Forelimb muscle (tissue), 1 donor: ENCODE measurements around the gene OPRL1. TPM values are rescaled to one million over a fixed set of nuclear protein-coding genes. Genes with fewer than 3 reads are reported as not detected.

Experiments used
- DNase-seq: peaks from one replicate; pipeline ENCODE4 v3.0.0-alpha.2; 2013; ENCODE audit warnings: low read depth
- polyA plus RNA-seq: library from polyadenylated mRNA; unstranded; fragments of 120-200 nt; gene quantifications from one replicate; pipeline ENCODE4 v1.2.1, GENCODE V29; 2013; ENCODE audit not compliant: insufficient read length

The OPRL1 gene
- polyA plus RNA-seq, 1 donor = 1.1 TPM

DNA sequence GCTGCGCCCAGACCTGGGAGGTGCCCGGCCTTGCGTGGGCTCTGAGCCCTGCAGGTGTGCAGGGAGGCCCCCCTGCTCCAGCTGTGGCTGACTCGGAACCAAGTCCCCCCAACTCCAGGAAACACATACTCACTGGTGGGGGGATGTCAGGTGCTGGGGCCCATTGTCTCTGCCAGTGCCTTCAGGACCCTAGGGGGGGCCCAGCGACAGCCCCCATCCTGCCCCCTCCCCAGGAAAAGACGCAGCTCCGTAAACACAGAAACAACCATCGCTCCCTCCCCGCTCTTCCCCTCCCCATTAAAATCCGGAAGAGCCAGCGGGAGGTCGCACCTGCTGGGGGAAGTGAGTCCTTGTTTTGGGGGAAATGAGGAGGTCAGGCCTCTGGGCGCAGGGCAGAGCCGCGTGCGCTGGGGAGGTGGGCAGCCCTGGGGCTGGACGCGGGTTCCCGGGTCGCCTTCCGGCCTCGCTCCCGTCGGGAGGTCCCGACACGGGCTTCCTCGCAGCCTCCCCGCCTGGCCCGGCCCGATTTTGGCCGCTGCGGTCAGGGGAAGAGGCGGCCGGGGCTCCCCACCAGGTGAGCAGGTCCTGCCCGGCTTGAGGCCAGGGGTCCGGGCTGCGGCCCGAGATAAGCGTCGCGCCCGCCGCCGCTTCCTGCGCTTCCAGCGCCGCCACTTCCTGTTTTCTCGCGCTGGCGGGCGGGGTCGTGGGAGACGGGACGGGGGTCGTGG is 37.7 kb upstream of the OPRL1 start:
- DNase-seq = no peak

DNA sequence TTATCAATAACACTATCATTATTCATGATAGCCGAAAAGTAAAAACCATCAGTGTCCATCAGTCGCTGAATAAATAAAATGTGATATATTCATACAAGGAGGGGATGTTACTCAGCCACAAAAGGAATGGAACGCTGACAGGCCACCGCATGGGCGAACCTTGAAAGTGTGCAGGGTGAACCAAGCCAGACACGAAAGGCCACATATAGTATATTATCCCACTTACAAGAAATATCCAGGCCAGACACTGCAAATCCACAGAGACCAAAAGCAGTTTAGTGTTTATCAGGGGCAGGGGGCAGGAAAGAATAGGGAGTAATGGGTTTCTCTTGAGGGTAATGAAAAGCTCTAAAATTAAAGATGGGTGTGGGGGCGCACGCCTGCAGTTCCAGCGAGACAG is 36.1 kb upstream of the OPRL1 start:
- no peak for DNase-seq

DNA sequence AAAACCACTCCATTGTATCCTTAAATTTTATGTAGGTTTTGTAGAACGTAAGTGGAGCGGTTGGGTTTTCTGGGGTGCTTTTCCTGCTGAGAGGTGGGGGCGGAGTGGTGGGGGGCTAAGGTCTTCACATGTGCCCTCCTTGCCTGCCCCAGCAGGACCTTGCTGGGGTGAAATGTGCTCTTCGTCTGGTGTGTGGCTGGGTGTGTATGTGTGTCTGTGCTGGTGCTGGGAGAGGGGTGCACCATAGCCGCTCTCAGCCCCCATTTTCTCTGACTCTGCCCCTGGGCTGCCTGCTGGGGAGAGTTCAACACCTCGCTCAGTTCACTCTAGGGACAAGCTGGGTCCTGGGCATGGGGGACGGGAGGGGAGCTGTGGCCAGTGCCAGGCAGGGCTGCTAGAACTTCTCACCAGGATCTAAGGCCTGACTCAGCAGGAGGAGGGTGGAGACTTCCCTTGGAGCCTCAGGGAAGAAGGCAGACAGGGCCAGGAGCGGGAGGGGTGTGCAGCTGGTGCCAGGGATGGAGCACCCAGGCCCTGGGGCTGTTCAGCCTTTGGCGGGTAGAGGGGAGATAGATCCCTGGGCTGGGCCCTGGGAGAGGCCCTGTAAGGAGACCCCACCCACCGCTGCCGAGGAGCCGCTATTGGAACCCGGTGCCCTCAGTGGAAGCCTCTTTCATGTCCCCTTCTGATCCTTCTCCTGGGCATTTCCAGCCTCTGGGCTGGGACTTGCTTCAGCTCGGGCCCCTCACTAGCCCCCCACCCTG is 35.2 kb upstream of the OPRL1 start:
- no peak for DNase-seq

DNA sequence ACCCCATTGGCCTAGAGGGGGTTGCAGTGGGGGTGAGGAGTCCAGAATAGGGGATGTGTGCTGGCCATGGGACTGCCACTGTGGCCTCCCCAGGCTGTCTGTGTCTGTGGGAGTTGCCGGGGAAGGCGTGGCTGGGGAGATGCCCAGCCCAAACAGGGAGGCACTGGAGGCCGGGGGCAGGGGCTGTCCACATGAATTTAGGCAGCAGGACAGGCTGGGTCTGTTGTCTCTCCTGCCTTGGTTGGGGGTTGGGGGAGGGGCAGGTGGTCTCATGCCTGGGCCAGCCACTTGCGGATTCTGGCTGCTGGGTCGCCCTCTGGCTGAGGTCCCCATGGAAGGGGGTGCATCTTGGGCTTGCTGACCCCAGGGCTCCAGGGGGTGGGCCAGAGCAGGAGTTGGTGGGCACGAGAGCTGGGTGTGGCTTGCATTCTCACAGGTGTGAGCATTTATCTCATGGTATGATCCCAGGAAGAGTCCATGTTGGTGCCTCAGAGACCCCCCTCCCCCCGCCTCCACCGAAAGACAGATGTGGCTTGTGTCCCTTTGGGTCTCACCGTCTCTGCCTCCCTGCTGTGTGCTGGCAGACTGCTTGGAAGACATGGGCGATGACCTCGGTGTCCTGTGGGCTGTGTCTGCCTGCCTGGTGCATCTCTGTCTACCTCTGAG is 34.4 kb upstream of the OPRL1 start:
- DNase-seq = no peak

DNA sequence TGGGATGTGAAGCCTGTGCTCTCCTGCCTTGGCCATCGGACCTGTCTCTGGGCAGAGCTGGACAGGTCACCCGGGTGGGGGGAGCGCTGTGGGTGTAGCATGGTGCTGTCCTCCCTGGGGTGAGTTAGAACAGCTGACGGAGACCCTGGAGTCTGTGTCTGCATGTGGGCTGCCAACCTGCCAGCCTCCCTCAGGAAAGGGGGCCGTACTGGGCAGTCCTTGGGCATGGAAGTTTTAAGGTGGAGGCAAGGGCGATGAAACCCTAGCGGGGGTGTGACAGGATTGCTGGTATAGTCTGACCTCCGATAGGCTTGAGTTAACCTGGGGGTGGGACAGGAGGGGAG is 32.9 kb upstream of the OPRL1 start:
- no peak for DNase-seq

DNA sequence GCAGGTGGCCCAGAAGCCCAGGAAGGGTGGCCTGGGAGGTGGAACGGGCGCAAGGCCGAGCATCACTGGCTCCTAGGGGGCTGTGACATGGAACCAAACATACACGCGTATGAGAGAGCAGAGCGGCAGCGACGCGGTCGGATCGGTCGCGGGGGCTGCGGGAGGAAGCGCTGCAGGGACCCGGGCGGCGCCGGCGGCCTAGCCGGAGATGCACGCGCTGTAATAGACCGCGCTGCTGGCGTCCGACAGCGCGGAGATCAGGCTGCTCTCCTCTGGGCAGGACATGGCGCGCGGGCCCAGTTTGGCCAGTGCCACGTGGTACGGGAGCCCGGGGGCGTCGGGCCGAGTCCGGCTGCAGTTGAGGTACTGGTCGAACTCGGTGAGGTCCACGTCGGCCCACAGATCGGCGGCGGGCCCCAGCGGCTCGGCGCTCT is 31.9 kb upstream of the OPRL1 start:
- DNase-seq = no peak

DNA sequence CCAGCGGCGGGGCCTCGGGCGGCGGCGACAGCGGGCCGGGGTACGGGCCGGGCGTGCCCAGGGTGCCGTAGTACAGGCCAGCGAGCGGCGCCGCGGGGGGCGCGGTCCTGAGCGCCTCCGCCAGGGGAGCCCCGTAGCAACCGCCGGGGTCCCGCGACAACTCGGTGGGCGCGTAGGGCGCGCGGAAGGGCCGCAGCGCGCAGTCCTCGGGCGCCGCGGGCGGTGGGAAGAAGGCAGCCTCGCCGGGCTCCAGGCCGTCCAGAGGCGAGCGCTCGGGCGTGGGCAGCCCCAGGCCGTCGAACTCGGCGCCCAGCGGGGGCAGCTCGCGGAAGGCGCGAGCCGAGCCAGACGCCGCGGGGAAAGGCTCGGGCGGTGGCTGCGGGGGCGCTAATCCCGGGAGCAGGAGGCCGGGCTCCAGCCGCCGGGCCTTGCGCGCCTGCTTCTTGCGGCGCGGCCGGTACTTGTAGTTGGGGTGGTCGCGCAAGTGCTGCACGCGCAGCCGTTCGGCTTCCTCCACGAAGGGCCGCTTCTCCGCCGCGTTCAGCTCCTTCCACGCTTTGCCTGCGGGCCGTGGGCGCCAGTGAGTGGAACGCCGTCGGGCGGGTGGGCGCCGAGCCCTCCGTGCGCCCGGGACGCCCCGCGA is 31.4 kb upstream of the OPRL1 start:
- DNase-seq = no peak

DNA sequence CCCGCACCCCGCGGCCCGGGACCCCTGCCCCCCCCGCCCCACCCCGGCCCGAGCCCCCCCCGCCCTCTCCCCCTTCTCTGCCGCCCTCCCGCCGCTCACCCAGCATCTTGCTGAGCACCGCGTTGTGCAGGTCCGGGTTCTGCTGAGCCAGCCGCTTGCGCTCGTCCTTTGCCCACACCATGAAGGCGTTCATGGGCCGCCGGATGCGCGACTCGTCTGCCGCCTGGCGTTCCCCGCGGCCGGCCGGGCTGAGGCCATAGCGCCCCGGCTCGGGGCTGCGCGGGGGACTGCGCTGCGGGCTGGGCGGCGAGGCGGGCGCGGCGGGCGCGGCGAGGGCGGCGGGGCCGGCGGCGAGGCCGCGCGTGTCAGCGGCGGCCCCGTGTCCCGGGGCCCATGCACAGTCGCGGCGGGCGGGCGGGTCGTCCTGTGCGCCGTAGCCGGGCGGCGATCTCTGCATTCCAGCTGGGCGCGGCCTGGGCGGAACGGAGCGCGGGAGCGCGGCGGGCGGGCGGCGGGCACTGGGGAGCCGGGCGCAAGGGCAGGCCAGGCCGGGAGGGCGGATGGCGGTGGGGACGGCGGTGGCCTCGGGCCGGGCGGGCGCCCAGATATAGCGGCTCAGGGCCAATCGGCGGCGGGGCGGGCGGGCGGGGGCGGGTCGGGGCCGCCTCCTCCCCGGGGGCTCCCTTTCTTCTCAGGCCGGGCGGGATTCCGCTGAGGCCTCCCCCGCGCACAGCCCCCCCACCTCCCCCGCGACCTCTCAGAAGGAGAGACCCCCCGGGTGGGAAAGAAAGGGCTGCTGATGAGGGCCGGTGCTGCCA is 30.6 kb upstream of the OPRL1 start, which contains the start of gene SOX18:
TSS of gene SOX18 (minus strand) at position 580 of the 818 bp plus-strand sequence. CDS start at position 457, 123 bp downstream.
- no peak for DNase-seq

DNA sequence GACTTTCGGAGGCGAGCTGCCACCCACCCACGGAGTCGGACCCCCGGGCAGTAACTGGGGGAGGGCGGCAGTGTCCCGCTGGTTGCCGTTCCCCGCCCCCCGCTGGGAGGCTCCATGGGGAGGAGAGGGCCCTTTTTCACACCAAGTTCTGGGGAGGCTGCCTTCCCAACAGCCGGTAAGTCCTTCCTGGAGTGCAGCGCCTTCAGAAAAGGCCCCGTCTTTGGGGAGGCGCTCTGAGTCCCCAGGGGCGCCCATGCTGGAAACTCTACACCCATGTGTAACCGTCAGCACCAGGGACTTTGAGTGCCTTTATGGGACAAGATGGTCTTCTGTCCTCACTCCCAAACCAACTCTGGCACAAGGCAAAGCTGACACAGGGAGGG is 30.0 kb upstream of the OPRL1 start:
- no peak for DNase-seq

DNA sequence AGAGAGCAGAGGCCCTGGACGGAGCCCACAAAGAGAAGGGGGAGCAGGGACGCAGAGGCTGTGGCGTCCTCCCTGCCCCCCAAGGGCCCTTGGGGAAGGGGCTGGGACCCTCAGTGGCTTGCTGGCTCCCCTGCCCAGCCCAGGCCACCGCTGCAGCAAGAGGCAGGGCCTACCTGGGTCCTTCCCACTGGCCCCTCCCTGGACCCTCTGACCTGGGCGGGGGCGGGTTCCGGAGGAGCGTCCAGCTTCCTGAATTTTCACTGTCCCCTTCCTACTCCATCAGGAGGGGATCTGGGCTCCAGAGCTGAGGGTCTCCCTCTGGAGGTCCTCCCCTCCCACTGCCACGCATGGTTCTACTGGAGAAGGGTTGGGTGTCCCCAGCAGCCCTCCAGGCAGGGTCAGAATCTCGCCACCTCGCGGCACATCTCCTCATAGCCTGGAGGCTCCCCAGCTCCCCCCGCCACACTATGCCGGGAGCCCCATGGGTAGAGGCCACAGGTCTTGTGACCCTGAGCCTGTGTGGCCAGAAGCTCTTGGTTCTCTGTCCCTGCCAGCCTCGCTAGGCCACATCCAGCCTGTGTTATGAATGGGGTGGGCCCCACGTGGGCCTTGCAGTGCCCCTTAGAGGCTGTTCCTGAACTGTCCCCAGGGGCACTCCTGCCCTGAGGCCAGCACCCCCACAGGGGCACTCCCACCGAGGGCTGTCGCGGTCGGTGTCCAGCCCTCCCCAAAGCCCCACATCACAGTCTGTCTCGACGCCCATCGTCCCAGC is 29.4 kb upstream of the OPRL1 start:
- DNase-seq = no peak

DNA sequence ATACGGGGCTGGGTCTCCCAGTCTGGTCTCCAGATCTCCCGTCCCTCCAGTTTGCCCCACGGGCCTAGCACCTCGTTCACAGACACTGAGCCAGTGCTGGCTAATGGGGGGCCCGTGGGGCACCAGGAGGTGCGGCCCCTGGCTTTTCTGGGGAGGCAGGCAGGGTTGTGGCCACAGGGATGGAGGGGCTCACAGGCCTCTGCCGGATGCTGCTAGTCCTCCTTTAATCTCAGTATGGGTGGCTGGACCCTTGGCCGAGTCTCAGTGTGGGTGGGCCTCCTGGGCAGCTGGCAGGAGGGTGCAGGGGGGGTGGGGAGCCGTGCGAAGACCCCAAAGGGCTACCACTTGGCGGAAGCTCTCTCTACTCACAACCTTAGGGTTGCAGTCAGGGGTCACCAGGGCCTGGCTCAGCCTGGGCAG is 28.8 kb upstream of the OPRL1 start:
- DNase-seq = no peak

DNA sequence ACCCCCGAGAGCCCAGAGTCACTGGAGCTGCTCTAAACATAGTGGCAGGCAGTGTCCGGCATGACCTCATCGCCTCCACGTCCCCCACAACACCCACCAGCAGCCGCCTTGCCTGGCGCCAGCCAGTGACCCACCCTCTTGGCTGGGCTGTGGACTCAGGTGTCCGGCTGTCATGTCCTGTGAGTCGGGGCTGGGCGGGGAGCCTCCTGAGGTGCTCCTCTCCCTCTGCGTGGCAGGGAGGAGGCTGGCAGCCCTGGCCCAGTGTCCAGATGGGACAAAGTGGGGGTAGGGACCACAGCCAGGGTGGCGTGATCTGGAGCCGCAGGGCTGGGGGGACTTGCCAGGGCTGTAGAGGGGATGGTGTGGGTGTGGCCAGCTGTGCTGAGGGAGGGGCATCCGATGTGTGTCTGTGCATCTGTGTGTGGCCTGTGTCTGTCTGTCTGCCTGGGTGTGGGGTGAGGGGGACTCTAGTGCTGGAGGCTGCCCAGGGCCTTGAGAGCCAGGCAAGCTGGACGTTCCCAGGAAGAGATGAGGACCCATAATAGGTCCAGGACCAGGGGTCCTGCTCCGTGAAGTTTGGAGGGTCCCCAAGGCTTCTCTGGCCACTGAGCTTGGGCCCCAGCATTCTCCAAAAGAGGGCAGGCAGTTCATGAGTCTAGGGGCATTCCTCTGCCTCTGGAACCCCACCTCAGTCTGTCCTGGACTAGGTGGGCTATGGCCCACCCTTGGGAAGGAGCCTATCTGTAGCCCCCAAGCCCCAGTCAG is 28.1 kb upstream of the OPRL1 start:
- DNase-seq = no peak

DNA sequence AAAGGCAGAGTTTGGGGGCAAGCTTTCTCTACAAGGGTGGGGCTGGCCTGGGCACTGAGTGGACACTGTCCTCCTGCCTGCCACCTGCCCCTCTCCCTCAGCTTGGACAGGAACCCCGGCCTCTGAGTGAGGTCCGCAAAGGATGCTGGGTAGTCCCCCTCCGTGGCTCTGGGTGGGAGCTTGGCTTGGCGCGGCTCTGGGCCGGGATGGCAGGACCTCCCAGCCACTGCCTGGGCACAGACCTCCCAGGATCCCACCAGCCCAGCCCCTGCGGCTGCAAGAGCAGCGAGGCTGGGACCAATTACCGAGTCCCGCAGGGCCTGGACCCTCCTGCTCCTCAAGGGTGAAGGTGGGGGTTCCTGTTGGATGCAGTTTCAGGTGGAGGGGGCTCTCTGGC is 27.6 kb upstream of the OPRL1 start:
- DNase-seq = no peak

DNA sequence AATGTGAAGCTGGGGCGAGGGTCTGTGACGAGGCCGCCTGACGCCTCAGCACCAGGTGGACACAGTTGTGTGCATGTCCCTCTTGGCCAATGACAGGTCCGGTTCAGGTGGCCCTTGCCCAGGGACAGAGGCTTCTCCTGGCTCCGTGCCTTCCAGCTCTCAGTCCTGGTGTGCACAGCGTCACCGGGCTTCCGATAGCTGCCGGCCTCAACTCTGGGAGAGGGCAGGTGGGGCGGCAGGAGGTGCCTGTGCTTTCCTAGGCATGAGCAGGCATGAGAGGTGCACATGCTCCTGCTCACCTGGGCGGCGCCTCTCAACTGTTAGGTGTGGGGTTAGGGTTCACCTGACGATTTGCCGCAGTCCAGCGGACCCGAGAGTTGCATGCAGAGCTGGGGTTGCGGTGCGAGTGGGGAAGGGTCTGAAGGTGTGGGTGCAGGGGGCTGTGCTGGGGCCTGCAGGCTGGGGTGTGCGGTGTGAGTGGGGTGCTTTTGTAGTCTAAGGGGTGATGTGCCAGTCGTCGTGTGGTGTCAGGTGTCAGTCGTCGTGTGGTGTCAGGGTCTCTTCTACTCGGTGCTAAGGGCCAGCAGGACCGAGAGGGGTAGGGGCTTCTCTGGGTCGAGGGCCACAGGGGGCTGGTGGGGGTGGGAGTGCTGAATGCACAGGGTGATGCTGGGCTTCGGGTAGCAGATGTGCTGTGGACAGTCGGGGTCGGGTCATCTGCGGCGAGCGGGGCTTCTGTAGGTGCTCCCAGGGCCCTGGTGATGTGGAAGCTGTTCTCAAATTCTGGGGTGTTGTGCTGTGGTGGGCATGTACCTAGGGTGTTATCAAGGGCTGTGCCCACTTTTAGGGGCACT is 26.7 kb upstream of the OPRL1 start:
- DNase-seq = no peak

DNA sequence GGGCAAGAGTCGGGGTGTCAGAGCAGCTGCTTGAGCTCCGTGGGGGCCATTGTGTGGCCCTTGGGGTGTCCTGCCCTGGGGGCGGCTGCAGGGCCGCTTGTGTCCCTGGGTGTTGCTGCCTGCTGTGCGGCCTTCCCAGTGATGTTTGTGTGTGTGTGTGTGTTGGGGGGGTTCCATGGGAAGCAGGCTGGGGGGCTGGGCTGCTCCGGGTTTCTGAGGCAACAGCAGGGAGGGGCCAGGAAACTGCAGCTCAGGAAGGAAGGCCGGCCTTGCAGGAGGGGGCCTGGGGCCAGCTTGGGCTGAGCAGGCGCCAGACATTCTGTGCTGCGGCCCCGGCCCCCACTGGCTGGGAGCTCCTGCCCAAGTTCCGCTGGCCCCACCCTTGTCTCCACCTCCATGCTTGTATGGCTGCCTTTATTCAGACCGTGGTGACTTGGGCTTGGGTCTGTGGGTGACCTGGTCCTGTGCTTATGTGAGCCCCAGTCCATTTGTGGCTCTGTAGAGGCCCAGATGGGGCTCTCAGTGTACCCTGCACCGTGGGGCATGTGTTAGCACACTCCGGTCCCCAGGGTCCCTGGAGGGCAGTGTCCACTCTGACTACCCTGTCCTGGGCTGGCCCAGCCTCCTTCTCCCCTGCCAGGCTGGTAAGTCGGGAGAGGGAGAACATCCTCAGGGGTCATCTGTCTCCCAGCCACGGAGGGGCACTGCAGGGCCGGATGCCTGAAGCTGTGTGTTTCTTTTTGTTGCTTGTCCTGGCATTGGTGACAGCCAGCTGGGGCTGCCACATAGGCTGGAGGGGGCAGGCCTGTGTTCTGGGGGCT is 25.8 kb upstream of the OPRL1 start:
- no peak for DNase-seq

DNA sequence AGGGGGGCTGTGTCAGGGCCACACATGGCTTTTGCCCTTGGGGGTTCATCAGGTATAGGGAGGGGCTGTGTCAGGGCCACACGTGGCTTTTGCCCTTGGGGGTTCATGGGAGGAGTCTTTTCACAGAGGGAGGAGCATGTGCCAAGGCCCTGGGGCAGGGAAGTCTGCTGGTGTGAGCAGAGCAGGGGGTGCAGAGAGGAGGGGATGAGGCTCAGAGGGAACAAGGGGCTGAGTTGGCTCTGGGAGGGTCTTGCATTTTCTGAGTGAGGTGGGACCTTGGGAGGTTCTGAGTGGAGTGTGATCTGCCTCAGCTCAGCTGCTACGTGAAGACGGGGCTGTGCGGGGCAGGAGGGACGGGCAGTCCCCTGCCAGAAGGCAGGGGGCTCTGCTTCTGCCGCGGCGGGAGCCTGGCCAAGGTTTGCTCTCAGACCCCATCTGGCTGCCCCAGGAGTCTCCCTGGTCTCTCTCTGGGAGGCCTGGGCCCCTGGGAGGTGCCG is 24.4 kb upstream of the OPRL1 start:
- DNase-seq = no peak

DNA sequence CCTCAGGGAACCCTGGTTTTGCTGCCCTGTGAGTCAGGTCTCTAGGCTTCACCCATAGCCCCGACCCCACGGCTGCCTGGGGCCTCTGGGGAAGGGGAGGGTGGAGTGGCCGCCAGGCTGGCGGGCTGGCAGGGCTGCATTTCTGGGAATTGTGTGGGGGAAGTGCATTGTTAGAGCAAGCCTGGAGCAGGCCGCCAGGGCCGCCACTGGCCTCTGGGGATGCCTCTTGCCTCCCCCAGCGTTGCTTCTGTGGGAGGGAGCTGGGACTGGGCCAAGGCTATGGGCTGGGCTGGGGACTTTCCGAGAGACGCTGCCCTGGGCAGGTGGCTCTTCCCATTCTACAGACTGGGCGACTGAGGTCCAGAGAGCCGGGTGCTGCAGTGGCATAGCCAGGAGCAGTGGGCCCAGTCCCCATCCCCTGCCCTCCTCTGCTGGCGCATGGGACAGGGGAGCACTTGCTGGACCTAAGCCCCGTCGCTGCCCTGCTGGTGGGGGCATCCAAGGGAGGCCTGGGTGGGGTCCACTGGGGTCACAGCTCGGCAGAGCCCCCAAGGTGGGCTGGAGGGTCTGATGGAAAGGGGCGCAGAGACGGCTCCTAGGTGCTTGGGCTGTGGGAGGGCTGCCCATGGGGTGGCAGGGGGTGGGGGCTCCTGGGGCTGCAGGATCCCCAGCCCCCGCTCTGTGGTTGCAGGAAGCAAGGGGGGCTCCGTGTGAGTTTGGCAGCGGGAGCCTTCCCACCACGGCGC is 23.8 kb upstream of the OPRL1 start:
- DNase-seq = no peak
